ENCODE data around the gene IPO11.

DNA sequence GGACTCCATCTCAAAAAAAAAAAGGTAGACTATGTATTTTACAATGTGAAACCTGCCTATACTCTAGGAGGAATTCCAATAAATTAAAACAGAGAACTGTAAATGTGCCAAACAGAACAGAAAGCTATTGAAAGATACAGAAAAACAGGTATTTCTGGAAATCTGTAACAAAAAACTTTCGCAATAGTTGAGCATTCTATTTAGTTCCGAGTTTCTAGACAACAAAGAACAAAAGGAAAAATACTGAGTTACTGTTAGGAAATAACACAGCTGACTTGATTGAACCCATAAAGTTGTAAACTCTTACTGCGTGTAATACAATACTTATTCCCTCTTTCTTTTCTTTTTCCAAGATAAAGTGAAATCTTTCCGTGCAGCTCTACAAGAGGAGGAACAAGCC, 27.4 kb upstream of the IPO11 start:
- TF ChIP-seq, protein P1, sequence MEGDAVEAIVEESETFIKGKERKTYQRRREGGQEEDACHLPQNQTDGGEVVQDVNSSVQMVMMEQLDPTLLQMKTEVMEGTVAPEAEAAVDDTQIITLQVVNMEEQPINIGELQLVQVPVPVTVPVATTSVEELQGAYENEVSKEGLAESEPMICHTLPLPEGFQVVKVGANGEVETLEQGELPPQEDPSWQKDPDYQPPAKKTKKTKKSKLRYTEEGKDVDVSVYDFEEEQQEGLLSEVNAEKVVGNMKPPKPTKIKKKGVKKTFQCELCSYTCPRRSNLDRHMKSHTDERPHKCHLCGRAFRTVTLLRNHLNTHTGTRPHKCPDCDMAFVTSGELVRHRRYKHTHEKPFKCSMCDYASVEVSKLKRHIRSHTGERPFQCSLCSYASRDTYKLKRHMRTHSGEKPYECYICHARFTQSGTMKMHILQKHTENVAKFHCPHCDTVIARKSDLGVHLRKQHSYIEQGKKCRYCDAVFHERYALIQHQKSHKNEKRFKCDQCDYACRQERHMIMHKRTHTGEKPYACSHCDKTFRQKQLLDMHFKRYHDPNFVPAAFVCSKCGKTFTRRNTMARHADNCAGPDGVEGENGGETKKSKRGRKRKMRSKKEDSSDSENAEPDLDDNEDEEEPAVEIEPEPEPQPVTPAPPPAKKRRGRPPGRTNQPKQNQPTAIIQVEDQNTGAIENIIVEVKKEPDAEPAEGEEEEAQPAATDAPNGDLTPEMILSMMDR (conservative IDR thresholded peaks at IDR 0.05; ENCODE audit: low read length), result no peak
- TF ChIP-seq EZH2phosphoT487 (IDR thresholded peaks at IDR 0.05; ENCODE audit: borderline replicate concordance), result no peak

All from Loucy (cell line).